Activated T-helper 2 cell treated with anti-CD3 and anti-CD28 coated beads, Interferon-gamma antibody, Interleukin-2, Interleukin-4, amounts not matched to agents 10 μg/mL and 5 μg/mL and 100 μg/mL, durations not matched to agents 14 hours and 24 hours and 36 hours (primary cell): ENCODE data around the gene YWHAE. TPM values are rescaled to one million over a fixed set of nuclear protein-coding genes. Genes with fewer than 3 reads are reported as not detected.
"Not testable (repeated sequence)": the region's sequence is repeated elsewhere in the genome, so short reads cannot be mapped to it uniquely, and the experiment has no call there.

ENCODE experiments used
- DNase-seq: peaks from one replicate; pipeline ENCODE4 v3.0.0; 2021; ENCODE audit warnings: low spot score
- H3K27ac Mint-ChIP-seq: one replicate; pipeline ENCODE4 v1.8.0; 2021; ENCODE audit warnings: mixed read lengths
- H3K27me3 Mint-ChIP-seq: one replicate; pipeline ENCODE4 v1.8.0; 2021; ENCODE audit warnings: low read depth, mixed read lengths
- H3K36me3 Mint-ChIP-seq: one replicate; pipeline ENCODE4 v1.8.0; 2021; ENCODE audit warnings: low read depth, mixed read lengths
- H3K4me1 Mint-ChIP-seq: one replicate; pipeline ENCODE4 v1.8.0; 2021; ENCODE audit warnings: low read depth, mixed read lengths
- H3K4me3 Mint-ChIP-seq: one replicate; pipeline ENCODE4 v1.8.0; 2021; ENCODE audit warnings: low read depth, mild to moderate bottlenecking, moderate library complexity, mixed read lengths
- H3K9me3 Mint-ChIP-seq: one replicate; pipeline ENCODE4 v1.8.0; 2021; ENCODE audit warnings: mixed read lengths
- intact Hi-C: fragments of 100-400 bp; cut with micrococcal nuclease; formaldehyde crosslinking; loops from one replicate; pipeline ENCODE4 v1.15.1; 2023
- total RNA-seq: library from RNA; stranded (reverse); gene quantifications from 2 replicates; pipeline ENCODE4 v1.2.3, GENCODE V29; 2022

The YWHAE gene
- total RNA-seq, 1 donor from 2014 or later: 501 TPM

- Mint-ChIP-seq H3K4me1 (peaks cover 11% of the 10 kb centered on the region), H3K9me3 (no peaks in the 10 kb centered on the region), H3K27me3 (peaks cover 6% of the 10 kb centered on the region), H3K27ac (no peak overlapping the region), H3K36me3 (no peaks in the 10 kb centered on the region), H3K4me3 (no peak overlapping the region)
- intact Hi-C loops: no loop called here
- DNase-seq: no peak
Measured at GRCh38 chr17:1328437-1328836, 71.6 kb downstream of the YWHAE start.

DNA sequence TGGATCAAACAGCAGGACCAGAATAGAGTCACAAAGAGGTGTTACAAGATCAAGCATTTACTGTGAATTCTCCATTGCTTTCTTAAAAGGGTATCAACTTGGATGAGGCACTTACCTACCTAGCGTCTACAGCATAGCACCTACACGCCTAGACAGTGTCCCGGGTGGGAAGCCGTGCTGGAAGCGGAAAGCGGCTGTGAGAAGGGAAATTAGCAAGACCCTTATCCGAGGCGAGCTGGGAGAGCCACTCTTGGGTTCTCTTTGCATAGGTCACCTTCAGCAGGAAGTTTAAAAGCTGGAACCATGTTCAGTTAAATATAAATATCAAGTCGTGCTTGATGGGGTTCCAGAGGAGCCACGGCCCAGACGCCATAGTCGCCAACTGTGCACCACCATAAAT, 74.3 kb downstream of the YWHAE start:
- H3K27me3 Mint-ChIP-seq: peaks cover 5% of the 10 kb centered on the region
- H3K4me1 Mint-ChIP-seq: no peaks in the 10 kb centered on the region
- no peak overlapping the region for H3K4me3 Mint-ChIP-seq
- no peak for DNase-seq
- intact Hi-C loops: no loop called here
- H3K27ac Mint-ChIP-seq: no peak overlapping the region
- no peaks in the 10 kb centered on the region for H3K36me3 Mint-ChIP-seq
- H3K9me3 Mint-ChIP-seq: no peaks in the 10 kb centered on the region

- Mint-ChIP-seq H3K4me3 (no peak overlapping the region), H3K4me1 (no peaks in the 10 kb centered on the region), H3K36me3 (no peaks in the 10 kb centered on the region), H3K9me3 (no peaks in the 10 kb centered on the region), H3K27me3 (peaks cover 5% of the 10 kb centered on the region), H3K27ac (no peak overlapping the region)
- DNase-seq: no peak
- intact Hi-C loops: no loop called here
Measured at GRCh38 chr17:1324201-1324771, 75.7 kb downstream of the YWHAE start.

DNA sequence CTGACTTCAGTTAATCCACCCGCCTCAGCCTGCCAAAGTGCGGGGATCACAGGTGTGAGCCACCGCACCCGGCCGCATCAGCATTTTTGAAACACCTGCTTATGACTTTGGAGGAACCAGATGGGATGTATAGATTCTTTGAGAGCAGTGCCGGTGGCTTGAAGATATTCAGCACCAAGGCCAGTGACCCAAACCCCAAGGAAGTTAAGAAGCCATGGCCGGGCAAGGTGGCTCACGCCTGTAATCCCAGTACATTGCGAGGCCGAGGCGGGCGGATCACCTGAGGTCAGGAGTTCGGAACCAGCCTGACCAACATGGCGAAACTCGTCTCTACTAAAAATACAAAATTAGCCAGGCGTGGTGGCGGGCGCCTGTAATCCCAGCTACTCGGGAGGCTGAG, 76.7 kb downstream of the YWHAE start:
- Mint-ChIP-seq H3K4me3 (no peak overlapping the region), H3K9me3 (no peaks in the 10 kb centered on the region), H3K36me3 (no peaks in the 10 kb centered on the region), H3K27ac (no peak overlapping the region), H3K4me1 (no peaks in the 10 kb centered on the region), H3K27me3 (peaks cover 5% of the 10 kb centered on the region)
- DNase-seq: no peak
- intact Hi-C loops: no loop called here

DNA sequence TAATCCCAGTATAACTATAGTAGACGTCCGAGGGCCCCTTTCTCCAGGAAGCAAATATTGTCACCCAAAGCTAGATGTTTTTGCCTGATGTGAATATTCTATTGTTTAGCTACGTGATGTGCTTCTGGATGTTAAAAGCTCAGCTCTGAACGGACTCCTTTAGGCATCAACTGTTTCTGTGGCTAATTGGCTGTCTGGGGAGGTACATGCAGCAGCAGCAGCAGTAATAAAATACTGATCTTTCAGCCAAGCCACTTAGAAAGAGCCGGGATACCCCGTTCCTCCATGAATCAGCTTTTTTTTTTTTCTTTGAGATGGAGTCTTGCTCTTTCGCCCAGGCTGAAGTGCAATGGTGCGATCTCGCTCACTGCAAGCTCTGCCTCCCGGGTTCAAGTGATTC, 77.5 kb downstream of the YWHAE start:
- H3K36me3 Mint-ChIP-seq: no peaks in the 10 kb centered on the region
- H3K9me3 Mint-ChIP-seq: no peaks in the 10 kb centered on the region
- intact Hi-C loops: no loop called here
- no peak overlapping the region for H3K4me3 Mint-ChIP-seq
- peaks cover 5% of the 10 kb centered on the region for H3K27me3 Mint-ChIP-seq
- no peak for DNase-seq
- H3K4me1 Mint-ChIP-seq: no peaks in the 10 kb centered on the region
- H3K27ac Mint-ChIP-seq: no peak overlapping the region

DNA sequence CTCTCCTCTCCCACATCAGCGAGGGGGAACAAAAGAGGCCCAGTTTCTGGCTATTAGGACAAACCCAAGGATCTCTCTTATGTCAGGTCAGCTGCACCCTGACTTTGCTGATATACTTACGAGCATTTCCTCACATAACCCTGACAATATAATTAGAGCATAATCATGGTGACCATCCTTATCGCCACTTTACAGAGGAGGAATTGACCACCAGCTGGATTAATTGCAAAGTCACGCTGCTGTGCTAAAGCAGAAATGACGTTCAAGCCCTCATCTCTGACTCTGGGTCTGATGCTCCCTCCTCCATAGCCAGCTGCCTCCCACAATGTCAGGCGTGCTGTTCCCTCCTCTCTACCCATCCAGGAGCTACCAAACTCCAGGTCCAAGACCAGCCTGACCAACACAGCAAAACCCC, 78.0 kb downstream of the YWHAE start:
- Mint-ChIP-seq H3K4me1 (no peaks in the 10 kb centered on the region), H3K4me3 (no peak overlapping the region)
- intact Hi-C loops: no loop called here

GRCh38 chr17:1315891-1316403, 84.1 kb downstream of the YWHAE start:
- no peak for DNase-seq
- Mint-ChIP-seq H3K36me3 (no peaks in the 10 kb centered on the region), H3K27me3 (peaks cover 5% of the 10 kb centered on the region), H3K4me3 (no peak overlapping the region), H3K4me1 (no peaks in the 10 kb centered on the region), H3K27ac (no peak overlapping the region), H3K9me3 (no peaks in the 10 kb centered on the region)
- intact Hi-C loops: no loop called here

More for the DNA sequence above, 78.0 kb downstream of the YWHAE start:
- DNase-seq: no peak
- Mint-ChIP-seq H3K27me3 (peaks cover 7% of the 10 kb centered on the region), H3K36me3 (no peaks in the 10 kb centered on the region), H3K27ac (no peak overlapping the region), H3K9me3 (no peaks in the 10 kb centered on the region)

DNA sequence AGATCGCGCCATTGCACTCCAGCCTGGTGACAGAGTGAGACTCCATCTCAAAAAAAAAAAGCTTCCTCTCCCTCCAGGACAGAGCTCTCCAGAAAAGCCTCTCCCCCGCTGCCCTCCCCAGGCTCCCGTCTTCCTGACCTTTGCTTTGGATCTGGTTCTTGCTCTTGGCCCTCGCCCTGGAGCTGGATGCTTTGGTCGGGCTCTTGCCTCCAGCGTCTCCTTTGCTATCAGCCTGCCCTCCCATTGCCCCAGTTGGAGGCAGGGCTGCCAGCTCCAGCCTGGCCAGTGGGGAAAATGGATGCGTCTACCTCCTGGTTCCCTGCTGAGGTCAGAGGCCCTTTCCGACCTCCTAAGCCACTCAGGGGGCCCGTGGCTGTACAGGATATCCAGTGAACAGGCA, 84.6 kb downstream of the YWHAE start:
- Mint-ChIP-seq H3K4me1 (no peaks in the 10 kb centered on the region), H3K9me3 (no peaks in the 10 kb centered on the region), H3K4me3 (no peak overlapping the region), H3K36me3 (no peaks in the 10 kb centered on the region), H3K27me3 (peaks cover 5% of the 10 kb centered on the region), H3K27ac (no peak overlapping the region)
- intact Hi-C loops: no loop called here
- no peak for DNase-seq

DNA sequence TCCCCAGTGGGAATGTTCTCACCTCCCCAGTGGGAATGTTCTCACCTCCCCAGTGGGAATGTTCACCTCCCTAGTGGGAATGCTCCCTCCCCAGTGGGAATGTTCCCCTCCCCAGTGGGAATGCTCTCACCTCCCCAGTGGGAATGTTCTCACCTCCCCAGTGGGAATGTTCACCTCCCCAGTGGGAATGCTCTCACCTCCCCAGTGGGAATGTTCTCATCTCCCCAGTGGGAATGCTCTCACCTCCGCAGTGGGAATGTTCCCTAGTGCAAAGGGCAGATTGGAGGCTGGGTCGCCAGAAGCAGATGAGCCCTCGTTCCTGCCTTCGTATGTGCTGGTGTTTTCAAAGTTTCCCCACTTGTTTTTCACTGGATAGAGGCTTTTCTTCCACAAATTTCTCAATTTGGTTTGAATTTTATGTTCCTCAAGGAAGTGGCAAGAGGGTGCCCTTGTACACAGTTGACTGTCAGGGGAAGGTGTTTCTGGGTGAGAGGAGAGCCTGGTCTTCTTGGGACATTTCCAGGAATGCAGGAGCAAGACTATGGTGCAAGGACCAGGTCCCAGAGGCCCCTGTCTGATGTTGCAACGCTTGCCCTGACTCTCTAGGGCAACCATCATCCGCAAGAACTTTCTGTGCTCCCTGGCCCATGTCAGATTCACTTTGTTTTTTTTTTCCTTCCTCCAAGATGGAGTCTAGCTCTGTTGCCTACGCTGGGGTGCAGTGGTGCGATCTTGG, 86.6 kb downstream of the YWHAE start:
- peaks cover 5% of the 10 kb centered on the region for H3K27me3 Mint-ChIP-seq
- no peaks in the 10 kb centered on the region for H3K4me1 Mint-ChIP-seq
- intact Hi-C loops: no loop called here
- no peaks in the 10 kb centered on the region for H3K36me3 Mint-ChIP-seq
- no peak overlapping the region for H3K4me3 Mint-ChIP-seq
- H3K27ac Mint-ChIP-seq: no peak overlapping the region
- DNase-seq: no peak
- no peaks in the 10 kb centered on the region for H3K9me3 Mint-ChIP-seq

DNA sequence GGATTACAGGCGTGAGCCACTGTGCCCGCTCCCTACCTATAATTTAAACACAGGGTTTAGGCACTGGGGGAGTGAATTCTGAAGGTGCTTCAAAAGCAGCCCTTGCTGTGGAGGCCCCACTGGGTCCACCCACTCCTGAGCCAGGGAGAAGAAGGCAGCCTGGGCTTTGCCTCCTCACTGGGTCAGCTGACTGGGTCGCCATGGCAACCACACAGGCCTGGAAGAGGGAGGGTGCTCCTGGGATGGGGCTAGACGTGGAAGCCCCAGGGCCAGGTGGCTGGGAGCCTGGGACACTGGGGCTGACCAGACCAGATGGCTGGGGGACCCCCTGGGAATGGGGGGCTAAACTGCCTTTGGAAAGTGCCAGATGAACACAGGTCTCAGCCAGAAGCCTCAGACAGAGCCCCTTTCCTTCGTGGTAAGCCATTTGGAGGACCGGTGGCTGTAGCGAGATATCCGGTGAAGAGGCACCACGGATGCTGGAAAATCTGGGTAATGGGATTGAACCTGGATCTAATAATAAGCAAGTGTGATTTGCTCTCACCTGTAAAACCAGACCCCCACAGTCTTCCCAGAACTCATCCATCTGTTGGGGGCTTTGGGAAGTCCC, 87.7 kb downstream of the YWHAE start:
- Mint-ChIP-seq H3K4me3 (no peak overlapping the region), H3K9me3 (no peaks in the 10 kb centered on the region), H3K4me1 (no peaks in the 10 kb centered on the region), H3K36me3 (no peaks in the 10 kb centered on the region), H3K27ac (no peak overlapping the region), H3K27me3 (peaks cover 4% of the 10 kb centered on the region)
- intact Hi-C loops: no loop called here
- DNase-seq: no peak

GRCh38 chr17:1307829-1308228, 92.2 kb downstream of the YWHAE start:
- H3K36me3 Mint-ChIP-seq, H3K27ac Mint-ChIP-seq, DNase-seq, H3K9me3 Mint-ChIP-seq, H3K4me3 Mint-ChIP-seq, H3K4me1 Mint-ChIP-seq, H3K27me3 Mint-ChIP-seq, intact Hi-C loops: not testable (repeated sequence)

DNA sequence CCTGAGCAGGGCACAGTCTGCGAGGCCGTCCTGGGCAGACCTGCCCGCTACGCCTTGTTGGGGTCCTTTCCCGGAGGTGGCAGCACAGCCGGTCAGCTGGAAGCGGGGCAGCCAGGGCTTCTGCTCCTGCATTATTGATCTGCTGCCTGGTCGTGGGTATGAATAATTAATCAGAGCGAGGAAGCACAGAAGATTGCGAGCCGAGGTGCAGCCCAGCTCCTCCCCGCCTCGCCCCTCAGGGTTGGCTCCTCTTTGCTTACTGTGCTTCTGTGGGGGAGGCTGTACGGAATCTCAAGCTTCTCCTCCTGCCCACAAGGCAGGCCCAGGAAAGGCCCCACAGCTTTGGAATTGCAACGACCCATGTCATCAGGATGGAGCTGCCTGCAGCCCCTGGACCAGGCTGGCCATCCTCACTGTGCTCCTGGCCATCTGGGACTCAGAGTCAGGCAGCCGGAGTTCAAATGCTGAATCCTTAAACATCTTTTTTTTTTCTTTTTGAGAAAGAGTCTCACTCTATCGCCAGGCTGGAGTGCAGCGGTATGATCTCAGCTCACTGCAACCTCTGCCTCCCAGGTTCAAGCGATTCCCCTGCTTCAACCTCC, 95.0 kb downstream of the YWHAE start:
- Mint-ChIP-seq H3K9me3 (no peaks in the 10 kb centered on the region), H3K27ac (no peak overlapping the region), H3K27me3 (peaks cover 1% of the 10 kb centered on the region), H3K36me3 (no peaks in the 10 kb centered on the region), H3K4me1 (no peaks in the 10 kb centered on the region), H3K4me3 (no peak overlapping the region)
- DNase-seq: no peak
- intact Hi-C loops: no loop called here

GRCh38 chr17:1304522-1304921, 95.5 kb downstream of the YWHAE start:
- DNase-seq: no peak
- H3K36me3 Mint-ChIP-seq: no peaks in the 10 kb centered on the region
- H3K4me3 Mint-ChIP-seq: no peak overlapping the region
- H3K9me3 Mint-ChIP-seq: no peaks in the 10 kb centered on the region
- no peaks in the 10 kb centered on the region for H3K4me1 Mint-ChIP-seq
- no peak overlapping the region for H3K27ac Mint-ChIP-seq
- H3K27me3 Mint-ChIP-seq: peaks cover 1% of the 10 kb centered on the region
- intact Hi-C loops: no loop called here
